Measurements from ENCODE around the gene PPP2R2D. TPM values are rescaled to one million over a fixed set of nuclear protein-coding genes. Genes with fewer than 3 reads are reported as not detected.

Gene PPP2R2D
- total RNA-seq, 6 experiments from 2014 or later = 10.9 to 16.6 (median 14.3) TPM

DNA sequence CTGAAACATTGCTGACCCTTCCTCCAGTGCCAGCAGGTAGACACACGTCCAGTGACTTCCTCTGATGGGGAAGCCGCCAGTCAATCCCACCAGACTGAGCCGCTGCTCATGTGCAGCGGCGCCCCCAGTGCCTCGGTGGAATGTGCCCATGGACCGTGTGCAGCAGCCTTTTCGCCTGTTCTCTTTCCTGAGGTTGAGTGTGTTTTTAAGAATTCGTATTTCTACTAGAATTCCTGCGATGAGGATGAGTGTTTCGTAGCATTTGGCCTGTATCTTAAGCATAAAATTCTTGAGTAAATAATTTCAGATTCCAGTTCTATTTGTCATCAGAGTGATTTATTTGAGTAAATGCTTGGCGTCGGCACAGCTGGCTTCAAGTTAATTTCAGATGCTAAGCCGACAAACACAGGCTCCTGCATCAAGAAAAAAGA, 45.5 kb downstream of the PPP2R2D start:
- no peak overlapping the region for H3K27ac ChIP-seq
- H3K27me3 ChIP-seq = no peaks in the 10 kb centered on the region
- peaks cover 0 to 55% (median 20%) of the 10 kb centered on the region in 4 donors for H3K36me3 ChIP-seq
- 79% methylated on average over 12 of the region's 14 CpGs for WGBS (ENCODE audit: insufficient coverage, low coverage, low lambda C conversion rate, missing lambda C conversion rate)
- no peaks in the 10 kb centered on the region for H3K9me3 ChIP-seq
- intact Hi-C loops (cut with DNase I) = no loop called here
- no peak overlapping the region for H3K4me3 ChIP-seq
- TF ChIP-seq POLR2A (IDR thresholded peaks at IDR 0.05) = no peak
- TF ChIP-seq, protein P1, sequence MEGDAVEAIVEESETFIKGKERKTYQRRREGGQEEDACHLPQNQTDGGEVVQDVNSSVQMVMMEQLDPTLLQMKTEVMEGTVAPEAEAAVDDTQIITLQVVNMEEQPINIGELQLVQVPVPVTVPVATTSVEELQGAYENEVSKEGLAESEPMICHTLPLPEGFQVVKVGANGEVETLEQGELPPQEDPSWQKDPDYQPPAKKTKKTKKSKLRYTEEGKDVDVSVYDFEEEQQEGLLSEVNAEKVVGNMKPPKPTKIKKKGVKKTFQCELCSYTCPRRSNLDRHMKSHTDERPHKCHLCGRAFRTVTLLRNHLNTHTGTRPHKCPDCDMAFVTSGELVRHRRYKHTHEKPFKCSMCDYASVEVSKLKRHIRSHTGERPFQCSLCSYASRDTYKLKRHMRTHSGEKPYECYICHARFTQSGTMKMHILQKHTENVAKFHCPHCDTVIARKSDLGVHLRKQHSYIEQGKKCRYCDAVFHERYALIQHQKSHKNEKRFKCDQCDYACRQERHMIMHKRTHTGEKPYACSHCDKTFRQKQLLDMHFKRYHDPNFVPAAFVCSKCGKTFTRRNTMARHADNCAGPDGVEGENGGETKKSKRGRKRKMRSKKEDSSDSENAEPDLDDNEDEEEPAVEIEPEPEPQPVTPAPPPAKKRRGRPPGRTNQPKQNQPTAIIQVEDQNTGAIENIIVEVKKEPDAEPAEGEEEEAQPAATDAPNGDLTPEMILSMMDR (IDR thresholded peaks at IDR 0.05) = no peak
- ATAC-seq = no peak
- no peaks in the 10 kb centered on the region for H3K4me1 ChIP-seq
- DNase-seq = no peak

DNA sequence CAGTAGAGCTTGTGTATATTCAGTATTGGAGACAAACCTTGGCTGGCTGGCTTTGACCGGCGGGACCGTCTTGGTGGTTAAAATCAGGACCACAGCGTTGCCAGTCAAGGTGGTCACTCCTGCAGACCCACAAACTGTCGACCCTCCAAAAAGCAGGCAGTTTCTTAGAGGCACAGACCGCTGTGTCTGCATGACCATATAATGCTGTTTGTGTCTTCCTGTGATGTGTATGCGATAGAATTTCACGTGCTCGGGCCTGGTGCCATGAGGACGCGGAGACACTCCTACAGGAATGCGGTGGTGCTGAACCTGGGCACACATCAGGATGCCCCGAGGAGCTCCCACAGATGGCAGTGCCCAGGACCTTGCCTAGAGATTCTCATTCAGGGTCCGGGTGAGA, 46.1 kb downstream of the PPP2R2D start:
- intact Hi-C loops (cut with DNase I) = no loop called here
- H3K9me3 ChIP-seq = no peaks in the 10 kb centered on the region
- no peaks in the 10 kb centered on the region for H3K27me3 ChIP-seq
- no peak for TF ChIP-seq POLR2A (IDR thresholded peaks at IDR 0.05)
- TF ChIP-seq, protein P1 (IDR thresholded peaks at IDR 0.05) = no peak
- peaks cover 0 to 60% (median 23%) of the 10 kb centered on the region in 4 donors for H3K36me3 ChIP-seq
- 88% methylated on average over 5 of the region's 14 CpGs for WGBS (ENCODE audit: insufficient coverage, low coverage, low lambda C conversion rate, missing lambda C conversion rate)
- H3K27ac ChIP-seq = no peak overlapping the region
- H3K4me3 ChIP-seq = no peak overlapping the region
- DNase-seq (peak in 1 of 3 donors; percentile 23), ATAC-seq (no peak)
- no peaks in the 10 kb centered on the region for H3K4me1 ChIP-seq

DNA sequence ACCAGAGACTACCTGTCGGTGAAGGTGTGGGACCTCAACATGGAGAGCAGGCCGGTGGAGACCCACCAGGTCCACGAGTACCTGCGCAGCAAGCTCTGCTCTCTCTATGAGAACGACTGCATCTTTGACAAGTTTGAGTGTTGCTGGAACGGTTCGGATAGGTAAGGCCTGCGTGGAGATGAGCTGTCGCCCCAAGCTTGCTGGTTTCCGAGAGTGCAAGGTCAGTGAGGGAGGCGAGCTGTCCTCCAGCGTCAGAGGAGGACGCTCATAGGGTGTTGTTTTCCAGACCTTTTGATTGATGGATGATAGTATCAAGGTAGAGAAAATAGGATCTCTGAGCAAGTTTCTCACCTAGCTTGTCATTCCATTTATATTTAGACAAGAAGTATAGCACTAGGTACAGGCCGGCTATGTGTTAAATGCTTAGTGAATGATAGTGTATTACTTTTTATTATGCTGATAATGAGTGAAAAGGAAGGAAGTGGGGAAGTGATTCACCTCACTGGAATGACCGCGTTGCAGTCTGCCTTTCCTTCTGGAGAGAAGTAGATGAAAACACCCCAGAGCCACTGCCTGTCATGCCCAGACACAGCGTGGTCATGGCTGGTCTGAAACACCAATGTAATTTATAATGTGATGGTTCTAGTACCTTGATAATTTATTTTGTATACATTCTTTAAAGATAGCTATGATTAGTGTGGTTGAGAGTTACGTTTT, 47.0 kb downstream of the PPP2R2D start:
- H3K27me3 ChIP-seq = no peaks in the 10 kb centered on the region
- H3K36me3 ChIP-seq = peaks cover 0 to 60% (median 23%) of the 10 kb centered on the region in 4 donors
- TF ChIP-seq POLR2A (IDR thresholded peaks at IDR 0.05) = no peak
- TF ChIP-seq, protein P1 (IDR thresholded peaks at IDR 0.05) = no peak
- H3K9me3 ChIP-seq = no peaks in the 10 kb centered on the region
- H3K4me1 ChIP-seq = no peaks in the 10 kb centered on the region
- no peak overlapping the region for H3K27ac ChIP-seq
- ATAC-seq (peak in 3 of 4 donors; percentile 35 to 61 (median 50)), DNase-seq (peak in 2 of 3 donors; percentile 15 to 21)
- 73% methylated on average over 9 of the region's 18 CpGs for WGBS (ENCODE audit: insufficient coverage, low coverage, low lambda C conversion rate, missing lambda C conversion rate)
- intact Hi-C loops (cut with DNase I) = no loop called here
- no peak overlapping the region for H3K4me3 ChIP-seq

DNA sequence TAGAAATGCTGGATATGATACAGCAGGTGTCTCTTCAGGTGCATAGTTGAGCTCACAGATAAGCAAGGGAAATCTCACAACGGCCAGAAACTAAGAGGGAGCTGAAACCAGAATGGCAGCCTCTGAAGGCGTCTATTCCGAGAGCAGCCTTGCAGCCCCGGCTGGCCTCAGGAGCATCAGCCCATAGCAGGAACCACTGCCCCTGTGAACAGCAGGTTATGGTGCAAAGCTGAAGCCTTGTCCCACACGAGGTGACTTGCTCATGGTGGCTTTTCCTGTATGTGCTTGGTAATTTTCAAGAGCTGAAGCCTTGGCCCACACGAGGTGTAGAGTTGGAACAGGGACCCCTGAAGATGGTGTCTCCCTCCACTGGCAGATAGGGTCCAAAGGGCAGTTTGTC, 47.7 kb downstream of the PPP2R2D start:
- H3K4me3 ChIP-seq = no peak overlapping the region
- intact Hi-C loops (cut with DNase I) = no loop called here
- ATAC-seq (no peak), DNase-seq (peak in 2 of 3 donors; percentile 22 to 23)
- H3K9me3 ChIP-seq = no peaks in the 10 kb centered on the region
- no peaks in the 10 kb centered on the region for H3K4me1 ChIP-seq
- no peak overlapping the region for H3K27ac ChIP-seq
- peaks cover 0 to 60% (median 23%) of the 10 kb centered on the region in 4 donors for H3K36me3 ChIP-seq
- TF ChIP-seq, protein P1 (IDR thresholded peaks at IDR 0.05) = no peak
- no peak for TF ChIP-seq POLR2A (IDR thresholded peaks at IDR 0.05)
- 89% methylated on average over 4 of the region's 6 CpGs for WGBS (ENCODE audit: insufficient coverage, low coverage, low lambda C conversion rate, missing lambda C conversion rate)
- H3K27me3 ChIP-seq = no peaks in the 10 kb centered on the region

All from right lobe of liver (tissue), 6 donors.